Vagina (tissue), 2 donors: ENCODE data around the gene ZMIZ1. TPM values are rescaled to one million over a fixed set of nuclear protein-coding genes. Genes with fewer than 3 reads are reported as not detected.

ENCODE experiments used
- DNase-seq, 2 donors: peaks; one replicate each; pipeline ENCODE4 v3.0.0-alpha.2; 2017; ENCODE audit errors: extremely low spot score in 2 of 2
- H3K27ac ChIP-seq: fragments of 200-600 bp; sonication (generic); one replicate; pipeline ENCODE4 v1.5.1; 2019
- H3K27me3 ChIP-seq: fragments of 200-600 bp; sonication (generic); one replicate; pipeline ENCODE4 v1.5.1; 2019
- H3K36me3 ChIP-seq, 2 donors: fragments of 200-600 bp; sonication (generic); one replicate each; pipeline ENCODE4 v1.5.1; 2017 to 2019
- H3K4me1 ChIP-seq: fragments of 200-600 bp; sonication (generic); one replicate; pipeline ENCODE4 v1.5.1; 2019
- H3K4me3 ChIP-seq, 2 donors: fragments of 200-600 bp; sonication (generic); 1 replicate in 1 of 2; 2 replicates in 1 of 2; pipeline ENCODE4 v1.5.1; 2016 to 2019
- H3K9me3 ChIP-seq: fragments of 200-600 bp; sonication (generic); one replicate; pipeline ENCODE4 v1.5.1; 2019
- POLR2A ChIP-seq, 2 donors: fragments of 450-650 bp; IDR thresholded peaks; one replicate each; pipeline ENCODE4 v1.6.1; 2017; ENCODE audit warnings: antibody characterized with exemption in 2 of 2, mild to moderate bottlenecking in 2 of 2, moderate library complexity in 2 of 2
- POLR2AphosphoS5 ChIP-seq, 2 donors: sonication (generic); formaldehyde crosslinking; IDR thresholded peaks; one replicate each; pipeline ENCODE4 v1.9.0; 2017; ENCODE audit warnings: antibody characterized with exemption in 2 of 2, mild to moderate bottlenecking in 2 of 2, low read depth in 1 of 2; ENCODE audit not compliant: insufficient read depth in 1 of 2
- intact Hi-C: fragments of 100-400 bp; cut with DNase I; formaldehyde crosslinking; loops from one replicate; pipeline ENCODE4 v1.15.1; 2023
- total RNA-seq: library from RNA; depleted of rRNA; stranded (reverse); fragments of >200 nt; gene quantifications from one replicate; pipeline ENCODE4 v1.2.3, GENCODE V29; 2016
- TF ChIP-seq, protein P1 (sequence below), 3 experiments: fragments of 450-650 bp in 2 of 3; fragments of 200-600 bp in 1 of 3; sonication (generic) in 1 of 3; IDR thresholded peaks; one replicate each; pipeline ENCODE4 v1.5.1; 2017 to 2019; ENCODE audit warnings: antibody characterized with exemption in 3 of 3, mild to moderate bottlenecking in 2 of 3, moderate library complexity in 2 of 3

The ZMIZ1 gene
- total RNA-seq, 1 donor from 2014 or later = 61.4 TPM

DNA sequence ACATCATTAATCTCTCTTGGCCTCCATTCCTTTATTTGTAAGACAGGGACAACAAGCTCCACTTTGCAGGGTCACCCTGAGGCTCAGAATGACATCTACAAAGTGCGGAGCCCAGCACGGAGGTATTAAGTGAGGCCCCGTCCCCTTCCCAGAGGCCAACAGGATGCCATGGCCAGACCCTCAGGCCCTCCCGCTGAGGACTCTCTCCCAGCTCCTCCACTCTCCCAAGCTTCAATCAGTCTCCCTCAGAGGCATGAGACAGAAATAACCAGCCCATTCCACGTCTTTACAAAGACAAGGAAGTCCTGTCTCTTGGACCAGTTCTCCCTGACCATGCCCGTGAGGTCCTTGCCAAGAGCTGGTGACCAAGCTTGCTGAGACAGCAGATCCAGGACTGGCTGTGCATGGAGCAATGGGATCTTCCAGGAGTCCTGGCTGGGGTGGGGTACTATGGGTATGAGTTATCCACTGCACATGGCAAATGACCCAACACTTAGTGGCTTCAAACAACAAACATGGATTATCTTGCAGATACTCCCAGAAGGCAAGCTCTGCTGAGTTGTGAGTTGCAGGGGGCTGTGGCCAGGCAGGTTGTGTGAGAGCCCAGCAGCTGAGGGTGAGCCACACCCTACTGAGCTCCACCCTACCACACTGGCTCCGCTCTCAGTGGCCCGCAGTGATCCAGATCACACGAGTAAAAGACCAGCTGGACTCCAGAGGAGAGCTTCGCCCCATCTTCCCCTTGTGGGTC lies 274.2 kb downstream of the ZMIZ1 start:
- intact Hi-C loops = no loop called here
- TF ChIP-seq POLR2AphosphoS5 (IDR thresholded peaks at IDR 0.05; ENCODE audit: insufficient read depth in 1 of 2, low read depth in 1 of 2) (peak in 1 of 2 donors; percentile 9), POLR2A (IDR thresholded peaks at IDR 0.05) (no peak)
- TF ChIP-seq, protein P1, sequence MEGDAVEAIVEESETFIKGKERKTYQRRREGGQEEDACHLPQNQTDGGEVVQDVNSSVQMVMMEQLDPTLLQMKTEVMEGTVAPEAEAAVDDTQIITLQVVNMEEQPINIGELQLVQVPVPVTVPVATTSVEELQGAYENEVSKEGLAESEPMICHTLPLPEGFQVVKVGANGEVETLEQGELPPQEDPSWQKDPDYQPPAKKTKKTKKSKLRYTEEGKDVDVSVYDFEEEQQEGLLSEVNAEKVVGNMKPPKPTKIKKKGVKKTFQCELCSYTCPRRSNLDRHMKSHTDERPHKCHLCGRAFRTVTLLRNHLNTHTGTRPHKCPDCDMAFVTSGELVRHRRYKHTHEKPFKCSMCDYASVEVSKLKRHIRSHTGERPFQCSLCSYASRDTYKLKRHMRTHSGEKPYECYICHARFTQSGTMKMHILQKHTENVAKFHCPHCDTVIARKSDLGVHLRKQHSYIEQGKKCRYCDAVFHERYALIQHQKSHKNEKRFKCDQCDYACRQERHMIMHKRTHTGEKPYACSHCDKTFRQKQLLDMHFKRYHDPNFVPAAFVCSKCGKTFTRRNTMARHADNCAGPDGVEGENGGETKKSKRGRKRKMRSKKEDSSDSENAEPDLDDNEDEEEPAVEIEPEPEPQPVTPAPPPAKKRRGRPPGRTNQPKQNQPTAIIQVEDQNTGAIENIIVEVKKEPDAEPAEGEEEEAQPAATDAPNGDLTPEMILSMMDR (IDR thresholded peaks at IDR 0.05) = no peak
- Histone ChIP-seq H3K4me3 (no peak overlapping the region), H3K27ac (peak overlapping the region; percentile 27), H3K36me3 (no peaks in the 10 kb centered on the region), H3K4me1 (peaks cover 19% of the 10 kb centered on the region), H3K9me3 (no peaks in the 10 kb centered on the region), H3K27me3 (no peaks in the 10 kb centered on the region)
- DNase-seq = peak in 1 of 2 donors; percentile 78

DNA sequence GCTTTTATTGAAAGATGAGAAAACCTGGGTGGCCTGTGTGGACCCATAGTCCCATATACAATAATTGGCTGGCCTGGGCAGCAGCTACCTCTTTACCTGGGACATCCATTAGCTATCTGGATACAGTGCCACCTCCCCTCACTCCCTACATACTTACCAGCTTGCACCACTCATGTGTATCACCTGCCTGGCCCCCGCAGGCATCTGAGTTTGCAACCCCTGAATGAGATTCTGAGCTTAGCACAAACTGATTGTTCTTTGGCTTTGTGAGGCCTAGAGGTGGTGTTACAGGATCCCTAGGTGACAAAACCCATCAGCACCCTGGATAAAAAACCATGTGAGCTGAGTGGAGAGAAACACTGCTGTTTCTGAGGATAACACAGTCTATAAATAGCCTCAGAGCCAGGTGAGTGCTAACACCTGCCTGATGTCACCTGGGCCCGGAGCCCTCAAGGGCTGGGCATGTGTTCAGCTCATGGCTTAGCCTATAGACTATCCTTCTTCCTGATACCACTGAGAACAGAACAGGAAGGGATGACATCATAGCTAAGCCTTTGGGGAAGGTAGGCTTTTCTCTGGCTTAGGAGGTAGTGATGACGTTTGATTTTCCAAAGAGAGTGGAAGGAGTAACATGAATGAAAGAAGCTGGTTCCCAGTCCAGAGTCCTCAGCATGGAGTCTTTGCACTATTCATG lies 275.9 kb downstream of the ZMIZ1 start:
- Histone ChIP-seq H3K27me3 (no peaks in the 10 kb centered on the region), H3K4me3 (no peak overlapping the region), H3K27ac (no peak overlapping the region), H3K4me1 (peaks cover 36% of the 10 kb centered on the region), H3K9me3 (no peaks in the 10 kb centered on the region), H3K36me3 (no peaks in the 10 kb centered on the region)
- DNase-seq = peak in 1 of 2 donors; percentile 76
- intact Hi-C loops = no loop called here
- TF ChIP-seq POLR2AphosphoS5 (IDR thresholded peaks at IDR 0.05; ENCODE audit: insufficient read depth in 1 of 2, low read depth in 1 of 2) = no peak

DNA sequence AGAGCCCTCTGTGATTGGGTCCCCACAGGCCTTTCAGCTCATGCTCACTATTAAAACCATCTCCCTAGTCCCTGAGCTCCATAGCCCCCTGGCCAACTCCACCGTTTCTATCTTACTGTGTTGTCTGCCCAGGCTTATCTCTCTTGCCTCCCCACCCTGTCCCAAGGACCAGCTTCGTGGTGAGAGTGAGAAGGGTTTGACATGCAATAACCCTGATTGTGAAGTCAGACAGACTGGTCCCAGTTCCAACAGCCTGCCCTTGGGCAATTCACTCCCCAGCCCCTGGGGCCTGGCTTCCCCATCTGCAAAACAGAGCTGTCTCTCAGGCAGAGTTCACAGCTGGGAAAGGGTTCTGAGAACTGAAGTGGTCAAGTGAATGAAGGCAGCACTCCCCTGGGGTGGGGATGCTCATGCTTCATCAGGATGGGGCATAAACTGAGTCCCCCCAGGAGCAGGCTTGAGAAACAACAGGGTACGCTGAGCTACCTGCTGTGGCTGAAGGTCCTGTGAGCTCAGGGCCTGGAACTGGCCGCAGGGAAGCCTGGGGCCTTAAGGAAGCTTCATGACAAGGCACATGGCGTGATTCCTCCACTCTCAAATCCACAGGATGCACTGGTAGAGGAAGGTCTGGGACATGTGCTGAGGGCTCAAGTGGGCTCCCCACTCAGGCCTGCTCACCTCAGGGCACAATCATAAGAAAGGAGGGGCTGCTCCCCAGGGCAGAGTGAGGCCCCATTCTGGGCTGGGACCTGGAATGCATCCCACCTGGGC lies 276.7 kb downstream of the ZMIZ1 start:
- DNase-seq = peak in 1 of 2 donors; percentile 77
- intact Hi-C loops = no loop called here
- no peak overlapping the region for H3K27ac ChIP-seq

DNA sequence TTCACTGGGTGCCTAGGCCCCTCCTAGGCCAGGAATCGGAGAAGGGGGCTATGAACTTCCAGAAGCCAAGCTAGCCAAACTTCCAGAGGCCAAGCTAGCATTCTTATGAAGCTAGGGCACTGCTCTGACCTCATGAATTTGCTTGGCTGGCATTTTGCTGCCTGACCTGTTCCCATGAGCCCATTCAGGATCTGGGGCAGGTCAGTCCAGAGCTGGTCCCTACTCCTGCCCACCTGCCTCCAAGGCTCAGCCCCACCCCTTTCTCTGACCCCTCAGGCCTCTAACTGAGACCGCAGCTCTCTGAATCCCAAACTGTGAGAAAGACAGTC lies 277.2 kb downstream of the ZMIZ1 start:
- Histone ChIP-seq H3K27me3 (no peaks in the 10 kb centered on the region), H3K9me3 (no peaks in the 10 kb centered on the region), H3K4me1 (peaks cover 36% of the 10 kb centered on the region), H3K36me3 (peaks cover 0 to 10% of the 10 kb centered on the region in 2 donors), H3K27ac (no peak overlapping the region), H3K4me3 (no peak overlapping the region)
- intact Hi-C loops = no loop called here
- TF ChIP-seq POLR2AphosphoS5 (IDR thresholded peaks at IDR 0.05; ENCODE audit: insufficient read depth in 1 of 2, low read depth in 1 of 2) (no peak), POLR2A (IDR thresholded peaks at IDR 0.05) (no peak)
- TF ChIP-seq, protein P1 (IDR thresholded peaks at IDR 0.05) = no peak
- peak in 1 of 2 donors; percentile 58 for DNase-seq

More for the DNA sequence above, 276.7 kb downstream of the ZMIZ1 start:
- peaks cover 0 to 4% of the 10 kb centered on the region in 2 donors for H3K36me3 ChIP-seq
- TF ChIP-seq POLR2A (IDR thresholded peaks at IDR 0.05) = no peak
- TF ChIP-seq POLR2AphosphoS5 (IDR thresholded peaks at IDR 0.05; ENCODE audit: insufficient read depth in 1 of 2, low read depth in 1 of 2) = no peak
- TF ChIP-seq, protein P1 (IDR thresholded peaks at IDR 0.05) = no peak
- no peaks in the 10 kb centered on the region for H3K27me3 ChIP-seq
- H3K4me1 ChIP-seq = peaks cover 36% of the 10 kb centered on the region
- H3K9me3 ChIP-seq = no peaks in the 10 kb centered on the region
- no peak overlapping the region for H3K4me3 ChIP-seq
